Gastrocnemius medialis (tissue), 4 donors: ENCODE data around the gene SMYD1. TPM values are rescaled to one million over a fixed set of nuclear protein-coding genes. Genes with fewer than 3 reads are reported as not detected.

Experiments
- ATAC-seq, 2 donors: fragments of 150-250 bp; one replicate each; pipeline ENCODE4 v1.9.1; 2016
- DNase-seq, 2 donors: peaks; one replicate each; pipeline ENCODE4 v3.0.0-alpha.2; 2019
- H3K27ac ChIP-seq, 4 donors: fragments of 200-600 bp; sonication (generic); 1 replicate in 1 of 4; 2 replicates in 3 of 4; pipeline ENCODE4 v1.5.1; 2016 to 2018; ENCODE audit warnings: mild to moderate bottlenecking in 2 of 4, moderate library complexity in 1 of 4
- H3K27me3 ChIP-seq, 3 donors: fragments of 200-600 bp; sonication (generic) in 2 of 3; 1 replicate in 1 of 3; 2 replicates in 2 of 3; pipeline versions ENCODE4 v1.5.1 to v1.6.0; 2016 to 2019; ENCODE audit warnings: mild to moderate bottlenecking in 1 of 3, moderate library complexity in 1 of 3
- H3K36me3 ChIP-seq, 2 donors: fragments of 200-600 bp; sonication (generic) in 1 of 2; one replicate each; pipeline ENCODE4 v1.5.1; 2017 to 2018
- H3K4me1 ChIP-seq, 2 donors: fragments of 200-600 bp; sonication (generic) in 1 of 2; one replicate each; pipeline ENCODE4 v1.5.1; 2016 to 2017; ENCODE audit warnings: mild to moderate bottlenecking in 2 of 2
- H3K4me3 ChIP-seq, 4 donors: fragments of 200-600 bp; sonication (generic) in 3 of 4; 1 replicate in 1 of 4; 2 replicates in 3 of 4; pipeline ENCODE4 v1.5.1; 2016 to 2019; ENCODE audit warnings: mild to moderate bottlenecking in 2 of 4
- H3K9me3 ChIP-seq, 3 donors: fragments of 200-600 bp; sonication (generic) in 2 of 3; 1 replicate in 1 of 3; 2 replicates in 2 of 3; pipeline ENCODE4 v1.5.1; 2016 to 2019
- POLR2A ChIP-seq, 2 donors: fragments of 450-650 bp; IDR thresholded peaks; one replicate each; pipeline ENCODE4 v1.6.1; 2017; ENCODE audit warnings: antibody characterized with exemption in 2 of 2, mild to moderate bottlenecking in 2 of 2, moderate library complexity in 2 of 2
- in situ Hi-C, 4 donors: fragments of 200-750 bp; cut with MboI; loops; one replicate each; pipeline versions ENCODE4 v1.15.0 to v1.8.0; 2017; ENCODE audit warnings: low sequenced_read_pairs in 4 of 4
- intact Hi-C: fragments of 100-400 bp; cut with DNase I; formaldehyde crosslinking; loops from one replicate; pipeline ENCODE4 v1.15.1; 2023; ENCODE audit warnings: low total_unique reads
- total RNA-seq, 4 donors: library from RNA; depleted of rRNA; stranded (reverse); fragments of >200 nt; gene quantifications; one replicate each; pipeline versions ENCODE4 v1.1.0 to v1.2.3, GENCODE V29; 2016
- TF ChIP-seq, protein P1 (sequence below), 5 experiments: fragments of 450-650 bp in 3 of 5; fragments of 200-600 bp in 2 of 5; sonication (generic) in 2 of 5; IDR thresholded peaks in 4 of 5; conservative IDR thresholded peaks in 1 of 5; 1 replicate in 4 of 5; 2 replicates in 1 of 5; pipeline ENCODE4 v1.5.1; 2016 to 2019; ENCODE audit warnings: antibody characterized with exemption in 5 of 5, mild to moderate bottlenecking in 3 of 5, moderate library complexity in 3 of 5

Gene SMYD1
- total RNA-seq, 4 donors from 2014 or later: 107 to 214 (median 147) TPM

DNA sequence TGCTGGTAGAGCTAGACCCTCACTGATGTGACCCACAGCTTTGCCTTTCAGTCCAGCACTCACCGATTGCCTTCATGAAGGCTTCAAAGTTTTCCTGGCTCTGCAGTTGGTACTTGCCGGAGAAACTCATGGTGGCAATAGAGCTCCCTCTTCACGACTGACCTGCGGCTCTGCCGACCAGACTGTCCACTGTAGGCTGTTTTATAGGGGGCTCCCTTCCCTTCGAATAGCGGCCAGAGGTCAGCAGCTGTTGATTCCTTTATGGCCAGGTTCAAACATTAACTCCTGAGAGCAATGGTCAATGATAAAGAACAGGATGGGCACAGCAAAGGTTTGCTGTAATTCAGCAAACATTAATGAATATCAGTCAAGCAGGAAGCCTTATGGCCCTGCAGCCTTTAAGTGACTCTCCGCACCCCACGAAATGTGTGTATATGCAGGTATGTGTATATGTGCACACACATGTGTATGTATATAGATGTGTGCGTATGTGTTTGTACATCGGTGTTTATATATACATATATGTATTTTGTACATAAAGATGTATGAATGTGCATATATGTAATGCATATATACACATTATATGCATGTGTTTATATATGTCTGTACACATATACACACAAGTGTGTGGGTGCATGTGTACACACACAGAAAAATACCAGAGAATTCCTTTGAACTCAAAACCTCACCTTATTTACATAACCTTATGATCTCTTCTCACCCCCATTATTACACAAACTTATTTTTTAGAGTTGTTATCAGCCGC lies 60.4 kb downstream of the SMYD1 start, which contains the start of gene FABP1:
FABP1 (minus strand) TSS at position 175 of the 766 bp plus-strand sequence; CDS start at position 130, 45 bp downstream.
- ATAC-seq (no peak), DNase-seq (no peak)
- Histone ChIP-seq H3K4me3 (no peak within 1 kb of the TSS), H3K27ac (no peak within 1 kb of the TSS), H3K27me3 (no peaks in the 10 kb centered on the region), H3K36me3 (no peaks in the 10 kb centered on the region), H3K9me3 (no peaks in the 10 kb centered on the region), H3K4me1 (no peaks in the 10 kb centered on the region)
- in situ Hi-C loops: no loop called here
- TF ChIP-seq POLR2A (IDR thresholded peaks at IDR 0.05): no peak
- TF ChIP-seq, protein P1, sequence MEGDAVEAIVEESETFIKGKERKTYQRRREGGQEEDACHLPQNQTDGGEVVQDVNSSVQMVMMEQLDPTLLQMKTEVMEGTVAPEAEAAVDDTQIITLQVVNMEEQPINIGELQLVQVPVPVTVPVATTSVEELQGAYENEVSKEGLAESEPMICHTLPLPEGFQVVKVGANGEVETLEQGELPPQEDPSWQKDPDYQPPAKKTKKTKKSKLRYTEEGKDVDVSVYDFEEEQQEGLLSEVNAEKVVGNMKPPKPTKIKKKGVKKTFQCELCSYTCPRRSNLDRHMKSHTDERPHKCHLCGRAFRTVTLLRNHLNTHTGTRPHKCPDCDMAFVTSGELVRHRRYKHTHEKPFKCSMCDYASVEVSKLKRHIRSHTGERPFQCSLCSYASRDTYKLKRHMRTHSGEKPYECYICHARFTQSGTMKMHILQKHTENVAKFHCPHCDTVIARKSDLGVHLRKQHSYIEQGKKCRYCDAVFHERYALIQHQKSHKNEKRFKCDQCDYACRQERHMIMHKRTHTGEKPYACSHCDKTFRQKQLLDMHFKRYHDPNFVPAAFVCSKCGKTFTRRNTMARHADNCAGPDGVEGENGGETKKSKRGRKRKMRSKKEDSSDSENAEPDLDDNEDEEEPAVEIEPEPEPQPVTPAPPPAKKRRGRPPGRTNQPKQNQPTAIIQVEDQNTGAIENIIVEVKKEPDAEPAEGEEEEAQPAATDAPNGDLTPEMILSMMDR (IDR thresholded peaks at IDR 0.05 in 4 of 5, conservative IDR thresholded peaks at IDR 0.05 in 1 of 5): no peak
- intact Hi-C loops: no loop called here

DNA sequence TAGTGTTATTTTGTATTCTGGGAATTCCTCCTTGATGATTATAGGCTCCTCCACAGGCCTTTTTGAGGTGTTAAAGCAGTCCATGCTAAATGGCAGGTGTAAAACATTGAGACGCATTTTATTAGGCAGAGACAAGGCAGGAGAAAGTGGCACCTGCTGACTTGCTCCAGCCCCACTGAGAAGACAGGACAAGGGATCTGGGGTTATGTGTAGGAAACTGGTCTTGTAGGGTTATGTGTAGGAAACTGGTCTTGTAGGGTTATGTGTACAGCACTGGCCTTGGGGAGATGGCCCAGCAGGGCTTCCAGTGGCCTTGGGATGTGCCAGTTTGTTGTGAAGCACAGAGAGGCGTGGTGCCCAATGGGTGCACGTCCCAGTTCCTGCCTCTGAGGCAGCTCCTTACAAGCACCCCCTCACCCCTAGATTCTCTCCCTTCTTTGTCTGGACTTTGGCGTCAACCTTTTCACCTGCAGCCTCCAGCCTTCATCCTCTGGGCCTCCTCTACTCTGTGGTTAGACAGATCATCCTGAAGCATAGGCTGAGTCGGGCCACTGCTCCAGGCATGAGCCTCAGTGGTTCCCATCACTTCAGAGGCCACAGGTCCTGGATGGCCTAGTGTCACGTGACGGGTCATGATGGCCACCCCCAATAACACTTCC lies 61.2 kb downstream of the SMYD1 start:
- TF ChIP-seq, protein P1 (IDR thresholded peaks at IDR 0.05 in 4 of 5, conservative IDR thresholded peaks at IDR 0.05 in 1 of 5): no peak
- TF ChIP-seq POLR2A (IDR thresholded peaks at IDR 0.05): no peak
- no peaks in the 10 kb centered on the region for H3K9me3 ChIP-seq

DNA sequence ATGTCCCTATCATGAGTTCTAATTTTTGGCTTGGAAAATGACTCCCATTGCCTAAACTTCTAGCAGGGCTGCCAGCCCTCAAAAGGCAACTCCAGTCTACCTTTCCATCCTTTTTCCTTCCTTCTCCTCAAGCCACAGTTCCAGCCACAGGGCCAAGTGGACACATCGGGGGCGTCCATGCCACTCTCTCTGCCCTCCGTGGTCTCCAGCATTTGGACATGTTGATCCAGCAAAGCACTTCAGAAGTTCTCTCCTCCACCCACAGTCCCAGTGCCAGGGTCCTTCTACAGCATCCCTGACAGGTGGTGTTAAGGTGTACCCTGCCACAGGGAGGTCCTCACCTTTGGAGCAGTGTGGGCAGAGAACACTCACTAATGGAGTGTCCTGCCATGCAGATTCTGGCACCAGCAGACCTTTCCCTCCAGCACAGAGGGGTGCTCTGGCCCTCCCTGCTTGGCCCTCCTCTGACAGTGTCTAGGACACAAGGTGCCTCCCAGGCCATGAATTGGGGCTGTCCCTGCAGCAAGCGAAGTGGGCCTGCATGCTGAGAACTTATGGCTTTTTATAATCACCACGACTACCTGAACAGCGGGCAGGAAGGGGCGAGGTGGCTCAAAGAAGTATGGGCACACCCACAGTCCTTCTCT lies 61.8 kb downstream of the SMYD1 start:
- intact Hi-C loops: no loop called here
- Histone ChIP-seq H3K4me1 (no peaks in the 10 kb centered on the region), H3K4me3 (no peak overlapping the region), H3K36me3 (no peaks in the 10 kb centered on the region), H3K27me3 (no peaks in the 10 kb centered on the region), H3K27ac (no peak overlapping the region), H3K9me3 (no peaks in the 10 kb centered on the region)
- in situ Hi-C loops: no loop called here
- DNase-seq: no peak
- no peak for ATAC-seq
- no peak for TF ChIP-seq POLR2A (IDR thresholded peaks at IDR 0.05)
- TF ChIP-seq, protein P1 (IDR thresholded peaks at IDR 0.05 in 4 of 5, conservative IDR thresholded peaks at IDR 0.05 in 1 of 5): no peak

More for the DNA sequence above, 61.2 kb downstream of the SMYD1 start:
- DNase-seq (no peak), ATAC-seq (no peak)
- H3K4me3 ChIP-seq: no peak overlapping the region
- H3K36me3 ChIP-seq: no peaks in the 10 kb centered on the region
- intact Hi-C loops (no loop called here), in situ Hi-C loops (no loop called here)
- H3K4me1 ChIP-seq: no peaks in the 10 kb centered on the region
- H3K27ac ChIP-seq: no peak overlapping the region
- H3K27me3 ChIP-seq: no peaks in the 10 kb centered on the region

DNA sequence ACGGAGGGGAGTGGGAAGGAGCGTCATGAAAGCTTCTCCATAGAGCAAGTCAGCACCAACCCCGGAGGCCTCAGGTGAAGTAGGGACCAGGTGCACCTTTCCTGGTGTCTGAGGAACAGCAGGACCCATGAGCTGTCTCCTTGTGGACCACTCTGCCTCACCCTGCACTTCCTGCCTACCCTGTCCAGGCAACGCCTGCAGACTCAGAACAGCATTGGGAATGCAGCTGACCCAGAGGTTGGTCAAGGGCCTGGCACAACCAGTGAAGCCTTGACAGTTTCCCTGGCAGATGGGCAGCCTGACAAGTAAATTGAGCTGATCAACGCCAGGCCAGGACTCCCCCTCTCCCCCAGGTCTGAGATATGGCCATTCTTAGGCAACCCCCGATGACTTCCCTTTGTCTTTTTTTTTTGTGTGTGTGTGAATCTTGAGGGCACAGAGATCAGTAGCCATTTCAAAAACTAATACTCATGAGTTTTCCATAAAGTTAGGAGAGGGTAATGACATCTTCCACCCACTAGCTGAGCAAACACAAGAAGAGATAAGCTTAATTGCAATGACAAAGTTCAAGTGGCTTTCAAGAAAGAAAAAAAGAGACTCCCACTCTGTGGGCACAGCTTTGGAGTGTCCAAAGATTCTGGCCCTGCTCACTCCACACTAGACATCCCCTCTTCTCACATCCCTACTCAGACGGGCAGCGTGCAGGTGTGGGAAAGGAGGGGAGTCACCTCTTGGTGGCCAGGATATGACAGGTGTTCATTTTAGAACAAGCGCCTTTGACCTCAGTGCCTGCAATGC lies 63.8 kb downstream of the SMYD1 start:
- Histone ChIP-seq H3K4me1 (no peaks in the 10 kb centered on the region), H3K27ac (no peak overlapping the region), H3K4me3 (no peak overlapping the region), H3K9me3 (no peaks in the 10 kb centered on the region), H3K27me3 (no peaks in the 10 kb centered on the region), H3K36me3 (no peaks in the 10 kb centered on the region)
- TF ChIP-seq POLR2A (IDR thresholded peaks at IDR 0.05): no peak
- TF ChIP-seq, protein P1 (IDR thresholded peaks at IDR 0.05 in 4 of 5, conservative IDR thresholded peaks at IDR 0.05 in 1 of 5): no peak
- in situ Hi-C loops (no loop called here), intact Hi-C loops (no loop called here)
- ATAC-seq (no peak), DNase-seq (no peak)
